ENCODE results near the gene COL27A1.

GRCh38 chr9:114181607-114182409 lies 26.5 kb downstream of the COL27A1 start:
- no peak for TF ChIP-seq POLR2A (IDR thresholded peaks at IDR 0.05)
- no peak for TF ChIP-seq CTCF (IDR thresholded peaks at IDR 0.05)
- no peak for TF ChIP-seq POLR2AphosphoS5 (IDR thresholded peaks at IDR 0.05)
